ENCODE results near the gene SKOR2.

- TF ChIP-seq, protein P1, sequence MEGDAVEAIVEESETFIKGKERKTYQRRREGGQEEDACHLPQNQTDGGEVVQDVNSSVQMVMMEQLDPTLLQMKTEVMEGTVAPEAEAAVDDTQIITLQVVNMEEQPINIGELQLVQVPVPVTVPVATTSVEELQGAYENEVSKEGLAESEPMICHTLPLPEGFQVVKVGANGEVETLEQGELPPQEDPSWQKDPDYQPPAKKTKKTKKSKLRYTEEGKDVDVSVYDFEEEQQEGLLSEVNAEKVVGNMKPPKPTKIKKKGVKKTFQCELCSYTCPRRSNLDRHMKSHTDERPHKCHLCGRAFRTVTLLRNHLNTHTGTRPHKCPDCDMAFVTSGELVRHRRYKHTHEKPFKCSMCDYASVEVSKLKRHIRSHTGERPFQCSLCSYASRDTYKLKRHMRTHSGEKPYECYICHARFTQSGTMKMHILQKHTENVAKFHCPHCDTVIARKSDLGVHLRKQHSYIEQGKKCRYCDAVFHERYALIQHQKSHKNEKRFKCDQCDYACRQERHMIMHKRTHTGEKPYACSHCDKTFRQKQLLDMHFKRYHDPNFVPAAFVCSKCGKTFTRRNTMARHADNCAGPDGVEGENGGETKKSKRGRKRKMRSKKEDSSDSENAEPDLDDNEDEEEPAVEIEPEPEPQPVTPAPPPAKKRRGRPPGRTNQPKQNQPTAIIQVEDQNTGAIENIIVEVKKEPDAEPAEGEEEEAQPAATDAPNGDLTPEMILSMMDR (conservative IDR thresholded peaks at IDR 0.05 in 1 of 2, IDR thresholded peaks at IDR 0.05 in 1 of 2; ENCODE audit: low read depth in 1 of 2, low read length in 2 of 2) = no peak
- no peak for TF ChIP-seq EZH2 (IDR thresholded peaks at IDR 0.05; ENCODE audit: low read length, missing control alignments)
These were observed 76.8 kb downstream of the SKOR2 start for GRCh38 chr18:47174545-47175116.

All from fibroblast of lung (primary cell).